Measurements from ENCODE around the gene DOCK2.

DNA sequence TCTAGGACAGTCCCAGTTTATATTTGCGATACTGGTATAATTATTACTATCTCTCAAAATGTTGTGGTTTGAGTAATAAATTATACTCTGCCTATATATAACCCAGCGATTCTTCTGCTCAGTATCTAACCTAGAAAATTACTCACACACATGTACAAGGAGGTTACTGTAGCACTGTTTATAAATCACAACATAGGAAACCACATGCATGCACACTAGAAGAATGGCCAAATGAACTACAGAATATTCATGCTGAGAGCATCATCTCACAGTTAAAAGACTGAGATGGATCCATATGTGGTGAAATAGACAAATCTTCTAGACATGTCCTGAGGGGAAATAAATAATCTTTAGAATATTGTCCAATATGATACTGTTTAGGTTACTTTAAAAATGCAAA lies 281.2 kb downstream of the DOCK2 start:
- TF ChIP-seq, protein P1, sequence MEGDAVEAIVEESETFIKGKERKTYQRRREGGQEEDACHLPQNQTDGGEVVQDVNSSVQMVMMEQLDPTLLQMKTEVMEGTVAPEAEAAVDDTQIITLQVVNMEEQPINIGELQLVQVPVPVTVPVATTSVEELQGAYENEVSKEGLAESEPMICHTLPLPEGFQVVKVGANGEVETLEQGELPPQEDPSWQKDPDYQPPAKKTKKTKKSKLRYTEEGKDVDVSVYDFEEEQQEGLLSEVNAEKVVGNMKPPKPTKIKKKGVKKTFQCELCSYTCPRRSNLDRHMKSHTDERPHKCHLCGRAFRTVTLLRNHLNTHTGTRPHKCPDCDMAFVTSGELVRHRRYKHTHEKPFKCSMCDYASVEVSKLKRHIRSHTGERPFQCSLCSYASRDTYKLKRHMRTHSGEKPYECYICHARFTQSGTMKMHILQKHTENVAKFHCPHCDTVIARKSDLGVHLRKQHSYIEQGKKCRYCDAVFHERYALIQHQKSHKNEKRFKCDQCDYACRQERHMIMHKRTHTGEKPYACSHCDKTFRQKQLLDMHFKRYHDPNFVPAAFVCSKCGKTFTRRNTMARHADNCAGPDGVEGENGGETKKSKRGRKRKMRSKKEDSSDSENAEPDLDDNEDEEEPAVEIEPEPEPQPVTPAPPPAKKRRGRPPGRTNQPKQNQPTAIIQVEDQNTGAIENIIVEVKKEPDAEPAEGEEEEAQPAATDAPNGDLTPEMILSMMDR (IDR thresholded peaks at IDR 0.05; ENCODE audit: insufficient read depth, low read length, poor library complexity, severe bottlenecking): no peak
- no peak for TF ChIP-seq EZH2phosphoT487 (conservative IDR thresholded peaks at IDR 0.05; ENCODE audit: low read length)
